Choroid plexus epithelial cell (primary cell): ENCODE results near the gene NOP53.
"Not testable (repeated sequence)": the region's sequence is repeated elsewhere in the genome, so short reads cannot be mapped to it uniquely, and the experiment has no call there.

Experiments used
- DNase-seq: peaks from one replicate; pipeline ENCODE4 v3.0.0-alpha.2; 2010; ENCODE audit warnings: low read depth
- H3K4me3 ChIP-seq: 2 replicates; pipeline ENCODE4 v1.5.1; 2011; ENCODE audit warnings: low read depth, mild to moderate bottlenecking, control low read depth, low read length, moderate library complexity
- CTCF ChIP-seq: conservative IDR thresholded peaks from 2 replicates; pipeline ENCODE4 v1.5.1; 2011; ENCODE audit warnings: low read depth, mild to moderate bottlenecking, control low read depth, inconsistent platforms, low read length, moderate library complexity

The NOP53 gene

GRCh38 chr19:47780215-47780551 lies 34.8 kb downstream of the NOP53 start:
- H3K4me3 ChIP-seq, result peak overlapping the region; percentile 5
- no peak for TF ChIP-seq CTCF

GRCh38 chr19:47781590-47782262 lies 36.4 kb downstream of the NOP53 start:
- H3K4me3 ChIP-seq, result no peak overlapping the region
- TF ChIP-seq CTCF, result no peak
- peak; percentile 38 for DNase-seq

More at GRCh38 chr19:47780215-47780551, 34.8 kb downstream of the NOP53 start:
- DNase-seq, result no peak

GRCh38 chr19:47786566-47786965 lies 41.2 kb downstream of the NOP53 start:
- no peak for TF ChIP-seq CTCF
- no peak overlapping the region for H3K4me3 ChIP-seq
- no peak for DNase-seq

GRCh38 chr19:47787307-47787706 lies 42.0 kb downstream of the NOP53 start:
- DNase-seq, H3K4me3 ChIP-seq: not testable (repeated sequence)

- H3K4me3 ChIP-seq, DNase-seq: not testable (repeated sequence)
Measured at GRCh38 chr19:47789811-47790210, 44.5 kb downstream of the NOP53 start.

- DNase-seq, result peak; percentile 77
- peak; percentile 94 for TF ChIP-seq CTCF
- H3K4me3 ChIP-seq, result no peak overlapping the region
Measured at GRCh38 chr19:47790398-47790814, 45.1 kb downstream of the NOP53 start.

- no peak overlapping the region for H3K4me3 ChIP-seq
- DNase-seq, result no peak
- no peak for TF ChIP-seq CTCF
Measured at GRCh38 chr19:47792616-47793015, 47.3 kb downstream of the NOP53 start.

- DNase-seq, result no peak
- peak; percentile 28 for TF ChIP-seq CTCF
- H3K4me3 ChIP-seq, result no peak overlapping the region
Measured at GRCh38 chr19:47794526-47794925, 49.2 kb downstream of the NOP53 start.
